PC-9 (cell line): ENCODE data around the gene MAST1. TPM values are rescaled to one million over a fixed set of nuclear protein-coding genes. Genes with fewer than 3 reads are reported as not detected.

Source experiments
- BruUV-seq: library from RNA; stranded (reverse); fragments of 400-500 nt; replicated peaks from 2 replicates; lab custom pipeline; 2021; lab: Mats Ljungman, UMichigan
- CTCF ChIA-PET: fragments of 300-600 bp; sonication (Branson Sonifier 250); formaldehyde crosslinking; loops from one replicate; lab custom pipeline; 2022; ENCODE audit warnings: antibody characterized with exemption; lab: Charles Lee
- POLR2A ChIA-PET: fragments of 300-600 bp; sonication (Branson Sonifier 250); formaldehyde crosslinking; loops from one replicate; lab custom pipeline; 2022; ENCODE audit warnings: antibody characterized with exemption; ENCODE audit not compliant: unreplicated experiment; lab: Charles Lee
- DNase-seq, 2 experiments: peaks; one replicate each; pipeline versions ENCODE4 v3.0.0 to v3.0.0-alpha.2; 2015 to 2022; ENCODE audit warnings: mixed read lengths in 1 of 2
- H2AFZ ChIP-seq: fragments of 200-600 bp; sonication (generic); 2 replicates; pipeline ENCODE4 v1.8.1; 2017; ENCODE audit warnings: antibody characterized with exemption
- H3F3A ChIP-seq: fragments of 200-600 bp; sonication (generic); 2 replicates; pipeline ENCODE4 v1.8.1; 2017; ENCODE audit warnings: antibody characterized with exemption, mild to moderate bottlenecking, low read depth; ENCODE audit not compliant: insufficient read depth
- H3K27ac ChIP-seq: fragments of 200-600 bp; sonication (generic); 2 replicates; pipeline ENCODE4 v1.6.1; 2016; ENCODE audit warnings: mixed run types
- H3K27me3 ChIP-seq: fragments of 200-600 bp; sonication (generic); 2 replicates; pipeline ENCODE4 v1.6.1; 2016; ENCODE audit warnings: low read depth, mixed run types; ENCODE audit not compliant: insufficient read depth
- H3K36me3 ChIP-seq: fragments of 200-600 bp; sonication (generic); 2 replicates; pipeline ENCODE4 v1.6.1; 2016; ENCODE audit warnings: low read depth, mixed run types
- H3K4me1 ChIP-seq: fragments of 200-600 bp; sonication (generic); replicated peaks from 2 replicates; pipeline ENCODE4 v1.6.1; 2016; ENCODE audit warnings: mixed run types; ENCODE audit not compliant: insufficient read depth
- H3K4me2 ChIP-seq: fragments of 200-600 bp; sonication (generic); 2 replicates; pipeline ENCODE4 v1.6.1; 2017; ENCODE audit warnings: mixed run types
- H3K4me3 ChIP-seq: fragments of 200-600 bp; sonication (generic); 2 replicates; pipeline ENCODE4 v1.6.1; 2016; ENCODE audit warnings: mixed run types
- H3K79me2 ChIP-seq: fragments of 200-600 bp; sonication (generic); 2 replicates; pipeline ENCODE4 v1.6.1; 2017; ENCODE audit warnings: low read depth, mixed run types
- H3K9me2 ChIP-seq: fragments of 200-600 bp; sonication (generic); 2 replicates; pipeline ENCODE4 v1.8.1; 2017; ENCODE audit warnings: mild to moderate bottlenecking; ENCODE audit not compliant: insufficient read depth
- H3K9me3 ChIP-seq: fragments of 200-600 bp; sonication (generic); 2 replicates; pipeline ENCODE4 v1.8.1; 2016; ENCODE audit warnings: low read depth; ENCODE audit not compliant: insufficient read depth
- H4K20me1 ChIP-seq: fragments of 200-600 bp; sonication (generic); 2 replicates; pipeline ENCODE4 v1.8.1; 2017; ENCODE audit not compliant: insufficient read depth
- CTCF ChIP-seq: fragments of 200-600 bp; sonication (generic); conservative IDR thresholded peaks from 2 replicates; pipeline ENCODE4 v1.6.1; 2017; ENCODE audit warnings: mixed run types, antibody characterized with exemption, mild to moderate bottlenecking, moderate library complexity
- EZH2 ChIP-seq: fragments of 200-600 bp; sonication (generic); IDR thresholded peaks from 2 replicates; pipeline ENCODE4 v1.8.0; 2017; ENCODE audit warnings: antibody characterized with exemption, low read depth
- intact Hi-C: fragments of 100-400 bp; cut with micrococcal nuclease; formaldehyde crosslinking; loops from one replicate; pipeline ENCODE4 v1.10.0; 2022; ENCODE audit not compliant: unreplicated experiment
- microRNA-seq: library from miRNA; unstranded; fragments of <30 nt; microRNA quantifications from one replicate; pipeline ENCODE4 v1.2.0, GENCODE V29; 2021; ENCODE audit warnings: borderline number of aligned reads, borderline replicate concordance
- total RNA-seq: library from RNA; stranded (reverse); gene quantifications from 2 replicates; pipeline ENCODE4 v1.2.3, GENCODE V29; 2021

Gene MAST1
- total RNA-seq, 1 experiment from 2014 or later, result 11.9 TPM

GRCh38 chr19:12921047-12921446 lies 82.7 kb downstream of the MAST1 start:
- Histone ChIP-seq H3K9me2 (no peaks in the 10 kb centered on the region), H3K27ac (no peak overlapping the region), H3K9me3 (no peaks in the 10 kb centered on the region), H3K4me1 (no peaks in the 10 kb centered on the region; the same call in 1 of the 2 replicates), H3K4me3 (no peak overlapping the region), H3K36me3 (peaks cover 26% of the 10 kb centered on the region; the same call in 1 of the 2 replicates), H3K79me2 (no peaks in the 10 kb centered on the region), H3K4me2 (no peak overlapping the region), H4K20me1 (no peaks in the 10 kb centered on the region), H2AFZ (no peak overlapping the region), H3K27me3 (no peaks in the 10 kb centered on the region), H3F3A (peaks cover 31% of the 10 kb centered on the region)
- BruUV-seq, result no TSS peak
- ChIA-PET POLR2A (interaction anchor here (1.1 kb wide), 1 partner anchor 30 kb away, joined by 15 read pairs; the partner anchor contains the start of gene GCDH), CTCF (no interaction called here)
- no peak for DNase-seq
- intact Hi-C loops, result no loop called here
- TF ChIP-seq EZH2, result no peak
- no peak for TF ChIP-seq CTCF

- H3K27me3 ChIP-seq, result no peaks in the 10 kb centered on the region
- no peak overlapping the region for H2AFZ ChIP-seq
- TF ChIP-seq CTCF (no peak), EZH2 (no peak)
- no peak overlapping the region for H3K4me3 ChIP-seq
- peaks cover 35% of the 10 kb centered on the region for H3K36me3 ChIP-seq
- POLR2A ChIA-PET, result no interaction called here
- H3K9me2 ChIP-seq, result no peaks in the 10 kb centered on the region
- H3K79me2 ChIP-seq, result no peaks in the 10 kb centered on the region
- no peaks in the 10 kb centered on the region for H4K20me1 ChIP-seq
- no peak overlapping the region for H3K27ac ChIP-seq
- CTCF ChIA-PET, result no interaction called here
- H3F3A ChIP-seq, result peaks cover 31% of the 10 kb centered on the region
- BruUV-seq, result no TSS peak
- no peak overlapping the region for H3K4me2 ChIP-seq
- H3K4me1 ChIP-seq, result no peaks in the 10 kb centered on the region; the same call in 1 of the 2 replicates
- intact Hi-C loops, result no loop called here
- H3K9me3 ChIP-seq, result no peaks in the 10 kb centered on the region
- no peak for DNase-seq
Measured at GRCh38 chr19:12922959-12923358, 84.6 kb downstream of the MAST1 start.

Small RNA genes within 50 kb of the gene (microRNA-seq; reads per million reads assigned to microRNA genes)
- gene MIR5695 (not detected), gene MIR6794 (not detected)

Other genes starting within 250 kb of the MAST1 start
- 7.5 and 8.9 TPM in 2 replicates for gene ZNF490, start 227.7 kb upstream of the MAST1 start, total RNA-seq
- 22.4 and 27.7 TPM in 2 replicates for gene ZNF791, start 227.6 kb upstream of the MAST1 start, total RNA-seq
- 41.5 and 48.2 TPM in 2 replicates for gene MAN2B1, start 171.8 kb upstream of the MAST1 start, total RNA-seq
- 12.9 and 21.2 TPM in 2 replicates for gene WDR83, start 171.7 kb upstream of the MAST1 start, total RNA-seq
- 106 and 121 TPM in 2 replicates for gene DHPS, start 156.6 kb upstream of the MAST1 start, total RNA-seq
- not detected in 2 replicates for gene GNG14, start 150.5 kb upstream of the MAST1 start, total RNA-seq
- gene FBXW9, start 141.9 kb upstream of the MAST1 start, total RNA-seq, result 21.0 and 21.9 TPM in 2 replicates
- gene TNPO2, start 114.6 kb upstream of the MAST1 start, total RNA-seq, result 67.4 and 77.5 TPM in 2 replicates
- gene TRIR, start 103.8 kb upstream of the MAST1 start, total RNA-seq, result 173 and 194 TPM in 2 replicates
- gene GET3, start 101.0 kb upstream of the MAST1 start, total RNA-seq, result 72.8 and 81.9 TPM in 2 replicates
- gene BEST2, start 86.7 kb upstream of the MAST1 start, total RNA-seq, result not detected in 2 replicates
- 109 and 127 TPM in 2 replicates for gene HOOK2, start 63.0 kb upstream of the MAST1 start, total RNA-seq
- 70.7 and 87.0 TPM in 2 replicates for gene JUNB, start 47.0 kb upstream of the MAST1 start, total RNA-seq
- 268 and 271 TPM in 2 replicates for gene PRDX2, start 36.7 kb upstream of the MAST1 start, total RNA-seq
- 28.8 and 30.0 TPM in 2 replicates for gene THSD8, start 36.4 kb upstream of the MAST1 start, total RNA-seq
- 38.6 and 60.4 TPM in 2 replicates for gene RNASEH2A, start 31.9 kb upstream of the MAST1 start, total RNA-seq
- gene RTBDN, start 3.9 kb upstream of the MAST1 start, total RNA-seq, result 0.78 and 1.0 TPM in 2 replicates
- gene DNASE2, start 42.9 kb downstream of the MAST1 start, total RNA-seq, result 68.4 and 81.0 TPM in 2 replicates
- gene KLF1, start 48.7 kb downstream of the MAST1 start, total RNA-seq, result 0.22 and 0.25 TPM in 2 replicates
- gene GCDH, start 52.6 kb downstream of the MAST1 start, total RNA-seq, result 23.2 and 27.8 TPM in 2 replicates
- gene SYCE2, start 80.8 kb downstream of the MAST1 start, total RNA-seq, result 2.1 and 2.6 TPM in 2 replicates
- 53.7 and 76.5 TPM in 2 replicates for gene FARSA, start 95.2 kb downstream of the MAST1 start, total RNA-seq
- gene CALR, start 100.1 kb downstream of the MAST1 start, total RNA-seq, result 606 and 727 TPM in 2 replicates
- 186 and 187 TPM in 2 replicates for gene RAD23A, start 107.3 kb downstream of the MAST1 start, total RNA-seq
- 29.1 and 32.5 TPM in 2 replicates for gene GADD45GIP1, start 118.7 kb downstream of the MAST1 start, total RNA-seq
- gene DAND5, start 131.1 kb downstream of the MAST1 start, total RNA-seq, result 0.20 and 0.28 TPM in 2 replicates
- 19.7 and 24.2 TPM in 2 replicates for gene NFIX, start 157.0 kb downstream of the MAST1 start, total RNA-seq